ENCODE measurements around the gene SPO11. TPM values are rescaled to one million over a fixed set of nuclear protein-coding genes. Genes with fewer than 3 reads are reported as not detected.

Gene SPO11
- total RNA-seq, 6 donors from 2014 or later = not detected

- peaks cover 0 to 16% (median 11%) of the 10 kb centered on the region in 4 donors for H3K4me1 ChIP-seq
- WGBS, 2 donors = 84 to 86% methylated on average over 20 of the region's 20 CpGs
- TF ChIP-seq POLR2AphosphoS5 (IDR thresholded peaks at IDR 0.05) (no peak), CTCF (IDR thresholded peaks at IDR 0.05) (no peak), EP300 (IDR thresholded peaks at IDR 0.05) (no peak), POLR2A (IDR thresholded peaks at IDR 0.05) (no peak)
- H3K9me3 ChIP-seq = no peaks in the 10 kb centered on the region
- H3K27me3 ChIP-seq = no peaks in the 10 kb centered on the region
- peaks cover 0 to 23% (median 5%) of the 10 kb centered on the region in 4 donors for H3K36me3 ChIP-seq
- DNase-seq = no peak
- H3K4me3 ChIP-seq = no peak overlapping the region
- H3K27ac ChIP-seq = peak overlapping the region in 2 of 4 donors; percentile 61 to 64
- ATAC-seq (ENCODE audit: low FRiP score in 2 of 2) = no peak
Observed at GRCh38 chr20:57383447-57384347, 54.1 kb downstream of the SPO11 start.

- Histone ChIP-seq H3K27me3 (no peaks in the 10 kb centered on the region), H3K27ac (peak overlapping the region in 3 of 4 donors; percentile 39 to 64 (median 61)), H3K36me3 (peaks cover 0 to 15% (median 4%) of the 10 kb centered on the region in 4 donors), H3K9me3 (no peaks in the 10 kb centered on the region), H3K4me1 (peaks cover under 1 to 24% (median 15%) of the 10 kb centered on the region in 4 donors), H3K4me3 (no peak overlapping the region)
- no peak for TF ChIP-seq POLR2A (IDR thresholded peaks at IDR 0.05)
- no peak for TF ChIP-seq CTCF (IDR thresholded peaks at IDR 0.05)
- TF ChIP-seq EP300 (IDR thresholded peaks at IDR 0.05) = no peak
- no peak for TF ChIP-seq POLR2AphosphoS5 (IDR thresholded peaks at IDR 0.05)
- DNase-seq = no peak
- WGBS, 2 donors = 87 to 89% methylated on average over 3 to 8 of the region's 8 CpGs
- ATAC-seq (ENCODE audit: low FRiP score in 2 of 2) = no peak
Observed at GRCh38 chr20:57384486-57384885, 54.9 kb downstream of the SPO11 start.

DNA sequence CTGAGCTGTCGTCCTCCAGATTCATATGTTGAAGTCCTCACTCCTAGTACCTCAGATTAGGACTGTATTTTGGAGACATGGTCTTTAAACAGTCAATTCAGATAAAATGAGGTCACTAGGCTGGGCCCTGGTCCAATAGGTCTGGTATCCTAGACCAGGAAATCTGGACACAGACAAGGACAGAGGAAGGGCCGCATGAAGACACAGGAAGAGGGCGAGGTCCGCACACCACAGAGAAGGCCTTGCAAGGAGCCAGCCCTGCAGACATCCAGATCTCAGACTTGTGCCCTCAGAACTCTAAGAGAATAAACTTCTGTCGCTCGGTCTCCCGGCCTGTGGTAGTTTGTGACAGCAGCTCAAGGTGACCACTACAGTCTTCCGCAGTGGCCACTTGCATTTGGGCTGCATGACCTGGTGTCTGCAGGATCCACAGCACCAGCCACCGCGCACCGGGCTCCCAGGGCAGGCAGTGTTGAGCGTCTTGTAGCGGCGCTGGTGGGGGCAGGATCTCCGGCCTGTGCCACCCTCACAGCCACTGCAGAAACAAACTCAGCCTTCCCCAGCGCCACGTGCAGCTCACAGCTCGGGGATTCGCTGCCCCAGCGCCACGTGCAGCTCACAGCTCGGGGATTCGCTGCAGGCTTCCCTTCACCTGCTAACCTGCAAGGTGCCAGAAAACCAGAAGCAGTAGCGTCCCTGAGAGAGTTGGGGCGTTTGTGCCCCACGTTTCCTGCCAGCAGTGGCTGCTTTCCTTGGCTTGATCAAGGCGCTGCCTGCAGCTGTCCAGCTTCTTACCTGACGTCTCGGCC lies 55.6 kb downstream of the SPO11 start:
- H3K27me3 ChIP-seq = no peaks in the 10 kb centered on the region
- peak in 1 of 2 donors; percentile 73 for DNase-seq
- no peaks in the 10 kb centered on the region for H3K9me3 ChIP-seq
- H3K4me1 ChIP-seq = peaks cover 8 to 31% (median 21%) of the 10 kb centered on the region in 4 donors
- no peak overlapping the region for H3K4me3 ChIP-seq
- ATAC-seq (ENCODE audit: low FRiP score in 2 of 2) = no peak
- TF ChIP-seq EP300 (IDR thresholded peaks at IDR 0.05) (no peak), POLR2AphosphoS5 (IDR thresholded peaks at IDR 0.05) (no peak), CTCF (IDR thresholded peaks at IDR 0.05) (no peak), POLR2A (IDR thresholded peaks at IDR 0.05) (no peak)
- H3K36me3 ChIP-seq = peaks cover 0 to 9% (median 4%) of the 10 kb centered on the region in 4 donors
- H3K27ac ChIP-seq = peak overlapping the region; percentile 16 to 80 (median 50)
- WGBS, 2 donors = 69 to 88% methylated on average over 21 to 27 of the region's 29 CpGs

DNA sequence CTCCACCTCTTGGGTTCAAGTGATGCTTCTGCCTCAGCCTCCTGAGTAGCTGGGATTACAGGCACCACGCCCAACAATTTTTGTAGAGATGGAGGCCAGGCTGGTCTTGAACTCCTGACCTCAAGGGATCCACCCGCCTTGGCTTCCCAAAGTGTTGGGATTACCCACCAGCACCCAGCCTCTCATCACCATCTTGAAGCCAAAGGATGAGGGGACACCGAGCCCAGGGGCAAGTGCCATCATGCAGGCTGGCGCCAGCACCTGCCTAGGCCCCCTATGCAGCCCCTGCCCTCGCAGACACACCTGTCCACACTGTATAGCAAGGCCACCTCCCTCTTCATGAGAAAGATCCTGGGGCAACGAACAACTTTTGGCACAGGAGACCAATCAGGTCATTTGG lies 56.3 kb downstream of the SPO11 start:
- Histone ChIP-seq H3K9me3 (no peaks in the 10 kb centered on the region), H3K4me1 (peaks cover 13 to 38% (median 29%) of the 10 kb centered on the region in 4 donors), H3K27ac (peak overlapping the region; percentile 16 to 80 (median 50)), H3K36me3 (peaks cover 0 to 1% (median 0%) of the 10 kb centered on the region in 4 donors), H3K27me3 (no peaks in the 10 kb centered on the region), H3K4me3 (no peak overlapping the region)
- TF ChIP-seq POLR2A (IDR thresholded peaks at IDR 0.05) = no peak
- no peak for TF ChIP-seq CTCF (IDR thresholded peaks at IDR 0.05)
- no peak for TF ChIP-seq EP300 (IDR thresholded peaks at IDR 0.05)
- no peak for TF ChIP-seq POLR2AphosphoS5 (IDR thresholded peaks at IDR 0.05)
- DNase-seq = no peak
- WGBS, 2 donors = 92 to 93% methylated on average over 6 of the region's 6 CpGs
- no peak for ATAC-seq (ENCODE audit: low FRiP score in 2 of 2)
